HG02852 (cell line): ENCODE measurements around the gene ATP9A.
"Not testable (repeated sequence)": the region's sequence is repeated elsewhere in the genome, so short reads cannot be mapped to it uniquely, and the experiment has no call there.

Source experiments
- ATAC-seq: cut with Tn5 transposase; IDR thresholded peaks from one replicate; pipeline ENCODE4 v1.9.1; 2021; ENCODE audit warnings: mild to moderate bottlenecking, moderate library complexity; ENCODE audit not compliant: unreplicated experiment

The ATP9A gene

DNA sequence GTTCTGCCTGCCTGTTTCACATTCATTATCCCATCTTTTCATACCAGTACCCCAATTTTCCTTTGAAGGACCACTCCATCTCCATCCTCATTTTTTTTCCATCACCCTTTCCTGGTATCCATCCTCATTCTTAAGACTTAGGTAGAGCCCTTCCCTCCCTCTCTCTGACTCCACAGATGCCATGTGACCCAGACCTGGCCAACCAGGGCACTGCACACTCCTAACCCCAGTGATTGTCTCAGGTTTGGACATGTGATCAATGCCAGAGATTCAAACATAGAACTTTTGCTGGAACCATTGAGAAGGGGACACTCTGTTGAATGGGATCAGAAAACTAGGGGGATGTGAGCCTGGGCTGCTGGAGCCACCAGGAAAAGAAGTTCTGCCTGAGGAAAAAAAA, 186.6 kb downstream of the ATP9A start:
- no peak for ATAC-seq

DNA sequence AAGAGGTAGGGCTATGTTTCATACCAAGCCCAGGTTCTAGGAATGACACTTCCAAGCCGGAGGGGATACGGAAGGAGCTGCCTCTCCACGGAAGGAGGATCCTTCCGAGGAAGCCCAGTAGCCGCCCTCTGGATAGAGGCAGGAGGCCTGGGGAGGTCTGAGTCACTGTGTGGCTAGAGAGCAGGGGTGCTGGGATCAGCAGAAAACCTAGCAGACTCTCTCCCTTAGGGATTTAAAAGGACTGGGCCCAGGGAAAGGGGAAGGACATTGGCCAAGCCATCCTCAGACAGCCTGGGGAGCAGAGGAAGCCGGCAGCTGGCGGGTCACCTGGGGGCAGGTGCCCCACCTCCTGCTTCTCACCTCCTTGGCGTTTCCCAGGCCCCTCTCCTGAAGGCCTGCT, 189.1 kb downstream of the ATP9A start:
- no peak for ATAC-seq

DNA sequence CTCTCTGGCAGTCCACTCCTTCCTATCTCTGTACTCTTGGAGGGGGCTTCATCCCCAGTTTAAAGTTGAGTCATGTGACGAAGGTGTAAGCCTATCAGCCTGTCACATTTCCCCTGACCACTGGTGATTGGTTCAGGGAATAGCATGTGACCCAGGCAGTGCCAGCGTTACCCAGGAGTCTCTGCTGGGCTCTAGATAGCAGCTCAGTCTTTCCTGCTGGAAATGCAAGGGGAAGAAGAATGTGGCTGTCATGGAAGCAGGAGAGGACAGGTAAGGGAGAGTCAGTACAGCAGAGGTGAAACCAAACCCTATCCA, 190.1 kb downstream of the ATP9A start:
- ATAC-seq = no peak

GRCh38 chr20:51577432-51578144, 190.6 kb downstream of the ATP9A start:
- no peak for ATAC-seq

DNA sequence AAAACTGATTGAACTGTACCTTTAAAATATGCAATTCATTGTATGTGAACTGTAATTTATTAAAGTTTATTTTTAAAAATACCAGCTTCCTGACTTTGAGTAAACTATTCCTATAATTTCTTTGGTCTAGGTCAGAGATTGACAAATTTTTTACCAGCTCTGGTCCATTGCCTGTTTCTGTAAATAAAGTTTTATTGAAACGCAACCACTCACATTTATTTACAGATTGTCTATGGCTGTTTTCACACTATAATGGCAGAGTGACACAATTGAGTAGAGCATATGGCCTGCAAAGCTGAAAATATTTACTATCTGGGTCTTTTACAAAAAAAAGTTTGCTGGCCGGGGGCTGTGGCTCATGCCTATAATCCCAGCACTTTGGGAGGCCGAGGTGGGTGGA, 192.7 kb downstream of the ATP9A start:
- no peak for ATAC-seq

DNA sequence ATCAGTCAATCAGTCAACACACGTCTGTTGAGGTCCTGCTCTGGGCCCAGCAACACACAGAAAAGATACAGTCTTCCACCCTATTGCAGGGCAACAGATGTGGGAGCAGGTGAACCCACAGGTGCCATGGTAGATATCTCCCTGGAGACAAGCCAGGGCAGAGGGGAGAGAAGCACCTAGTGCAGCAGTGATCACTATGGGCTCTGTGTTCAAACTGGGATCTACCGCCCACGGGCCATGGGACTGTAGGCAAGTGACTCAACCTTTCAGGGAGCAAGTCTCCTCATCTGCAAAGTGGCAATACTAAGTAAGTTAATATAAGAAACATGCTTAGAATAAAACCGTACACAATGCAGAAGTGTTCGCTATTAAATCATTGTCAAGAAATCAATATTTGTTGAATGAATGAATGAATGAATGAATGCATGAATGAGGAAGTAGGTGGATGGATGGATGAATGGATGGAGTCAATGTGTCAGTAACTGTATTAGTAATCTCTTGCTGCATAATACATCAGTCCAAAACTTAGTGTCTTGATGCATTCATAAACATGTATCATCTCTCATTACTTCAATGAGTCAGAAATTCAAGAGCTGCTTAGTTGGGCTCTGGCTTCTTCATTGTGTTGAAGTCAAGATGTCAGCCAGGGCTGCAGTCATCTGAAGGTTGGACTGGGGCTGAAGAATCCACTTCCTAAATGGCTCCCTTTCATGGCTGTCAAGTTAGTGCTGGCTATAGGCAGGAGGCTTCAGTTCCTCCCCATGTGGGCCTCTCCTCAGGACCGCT, 193.7 kb downstream of the ATP9A start:
- no peak for ATAC-seq

DNA sequence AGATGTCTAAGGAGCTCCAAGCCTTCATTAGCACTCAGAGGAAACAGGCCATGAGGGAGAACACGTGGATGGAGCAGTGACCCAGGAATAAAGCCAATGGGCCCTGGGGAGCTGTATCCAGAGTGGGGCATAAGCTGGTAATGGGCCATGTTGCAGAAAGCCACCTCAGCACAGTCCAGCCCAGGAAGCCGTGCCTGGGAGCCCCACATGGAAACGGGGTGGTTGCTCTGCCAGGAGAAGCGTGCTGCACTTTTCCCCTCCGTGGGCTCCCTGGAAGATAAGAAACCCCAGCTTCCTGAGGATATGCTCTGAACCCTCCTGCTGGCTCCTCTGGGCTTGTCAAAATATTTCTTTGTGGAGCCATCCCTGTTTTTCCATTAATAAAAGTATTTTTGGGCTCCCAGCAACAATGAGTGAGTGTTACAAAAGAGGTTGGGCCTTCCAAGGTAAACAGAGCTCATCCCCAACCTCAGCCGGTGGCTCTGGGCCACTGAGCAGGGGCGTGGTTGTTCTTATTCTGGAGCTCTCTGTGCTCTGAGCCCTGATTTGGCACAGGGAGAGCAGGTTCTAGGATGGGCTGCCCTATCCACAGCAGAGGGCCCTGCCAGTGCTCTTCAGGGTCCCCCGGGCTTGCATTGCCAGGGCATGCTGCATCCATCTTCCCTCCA, 194.5 kb downstream of the ATP9A start:
- no peak for ATAC-seq

DNA sequence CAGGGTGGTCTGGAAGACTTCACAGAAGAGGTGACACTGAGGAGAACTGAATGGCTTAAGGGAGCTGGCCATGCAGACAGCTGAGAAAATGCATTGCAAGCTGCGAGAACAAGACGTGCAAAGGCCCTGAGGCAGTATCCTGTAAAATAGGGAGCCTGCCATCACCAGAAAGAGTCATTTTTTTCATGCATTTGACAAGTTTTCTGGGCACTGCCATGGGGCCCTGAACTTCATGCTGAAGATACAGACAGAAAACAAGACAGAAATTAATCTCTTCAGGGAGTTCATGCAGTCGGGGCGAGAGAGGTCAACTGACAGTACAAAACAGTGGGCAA, 196.8 kb downstream of the ATP9A start:
- ATAC-seq = no peak

GRCh38 chr20:51570739-51571459, 197.3 kb downstream of the ATP9A start:
- no peak for ATAC-seq

DNA sequence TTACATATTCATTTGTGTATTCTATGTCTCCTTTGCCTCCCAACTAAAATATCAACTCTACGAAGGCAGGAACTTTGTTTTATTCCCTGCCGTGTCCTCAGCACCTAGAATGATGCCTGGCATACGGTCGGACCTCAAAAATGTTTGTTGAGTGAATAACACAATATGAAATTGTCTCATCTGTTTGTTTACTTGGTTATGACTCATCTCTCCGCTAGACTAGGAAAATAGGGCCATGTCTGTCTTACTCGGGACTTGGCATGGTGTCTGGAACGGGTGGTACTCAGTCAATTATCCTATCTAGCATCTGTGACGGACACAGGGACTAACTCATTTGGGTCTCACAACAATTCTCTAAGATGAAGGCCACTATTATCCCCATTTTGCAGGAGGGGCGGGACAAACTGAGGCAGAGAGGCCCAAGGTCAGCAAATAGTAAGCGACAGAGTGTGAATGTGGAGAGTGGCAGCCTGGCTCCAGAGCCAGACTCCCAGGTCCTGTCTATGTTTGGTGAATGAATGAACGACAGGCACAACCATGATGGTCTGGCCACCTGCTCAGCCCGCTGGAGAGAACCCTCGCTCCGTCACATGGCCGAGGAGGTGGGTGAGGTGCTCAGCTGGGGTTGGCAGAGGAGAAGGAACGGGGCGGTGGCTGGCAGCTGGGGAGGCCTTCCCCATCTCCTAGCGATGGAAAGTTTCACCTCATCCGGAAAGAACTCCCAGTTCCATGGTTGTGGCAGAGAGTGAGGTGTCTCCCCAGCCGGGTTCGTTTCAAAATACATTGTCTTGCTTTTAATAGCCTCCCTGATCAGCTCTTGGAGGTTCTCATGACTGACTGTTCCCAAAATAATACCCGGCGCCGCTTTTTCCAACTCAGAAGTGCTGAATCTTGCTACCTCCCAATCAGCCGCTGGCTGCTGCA, 198.1 kb downstream of the ATP9A start:
- ATAC-seq = no peak

DNA sequence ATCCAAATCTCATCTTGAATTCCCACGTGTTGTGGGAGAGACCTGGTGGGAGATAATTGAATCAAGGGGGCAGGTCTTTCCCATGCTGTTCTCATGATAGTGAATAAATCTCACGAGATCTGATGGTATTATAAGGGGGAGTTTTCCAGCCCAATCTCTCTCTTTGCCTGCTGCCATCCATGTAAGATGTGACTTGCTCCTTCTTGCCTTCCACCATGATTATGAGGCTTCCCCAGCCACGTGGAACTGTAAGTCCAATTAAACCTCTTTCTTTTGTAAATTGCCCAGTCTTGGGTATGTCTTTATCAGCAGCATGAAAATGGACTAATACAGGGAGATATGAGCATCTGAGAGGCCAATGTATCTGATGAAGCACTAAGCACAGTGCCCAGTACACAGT, 199.7 kb downstream of the ATP9A start:
- not testable (repeated sequence) for ATAC-seq

GRCh38 chr20:51567622-51568021, 200.6 kb downstream of the ATP9A start:
- ATAC-seq = no peak

DNA sequence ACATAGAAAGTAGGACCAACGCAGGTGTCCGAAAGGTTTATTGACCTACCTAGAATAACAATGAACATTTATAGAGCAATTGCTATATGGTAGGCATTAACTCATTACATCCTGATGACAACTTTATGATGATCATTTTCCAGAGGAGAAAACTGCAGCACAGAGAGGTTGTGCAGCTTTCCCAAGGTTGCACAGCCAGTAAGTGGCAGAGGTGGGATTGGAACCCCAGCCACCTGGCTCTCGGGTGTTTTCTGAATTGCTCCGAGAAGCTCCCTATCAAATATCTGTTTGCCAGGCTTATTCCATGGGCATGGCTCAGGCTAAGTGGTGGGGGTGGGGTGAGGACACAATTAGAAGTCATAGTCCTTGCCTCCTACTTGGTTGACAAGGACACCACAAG, 201.6 kb downstream of the ATP9A start:
- ATAC-seq = no peak

DNA sequence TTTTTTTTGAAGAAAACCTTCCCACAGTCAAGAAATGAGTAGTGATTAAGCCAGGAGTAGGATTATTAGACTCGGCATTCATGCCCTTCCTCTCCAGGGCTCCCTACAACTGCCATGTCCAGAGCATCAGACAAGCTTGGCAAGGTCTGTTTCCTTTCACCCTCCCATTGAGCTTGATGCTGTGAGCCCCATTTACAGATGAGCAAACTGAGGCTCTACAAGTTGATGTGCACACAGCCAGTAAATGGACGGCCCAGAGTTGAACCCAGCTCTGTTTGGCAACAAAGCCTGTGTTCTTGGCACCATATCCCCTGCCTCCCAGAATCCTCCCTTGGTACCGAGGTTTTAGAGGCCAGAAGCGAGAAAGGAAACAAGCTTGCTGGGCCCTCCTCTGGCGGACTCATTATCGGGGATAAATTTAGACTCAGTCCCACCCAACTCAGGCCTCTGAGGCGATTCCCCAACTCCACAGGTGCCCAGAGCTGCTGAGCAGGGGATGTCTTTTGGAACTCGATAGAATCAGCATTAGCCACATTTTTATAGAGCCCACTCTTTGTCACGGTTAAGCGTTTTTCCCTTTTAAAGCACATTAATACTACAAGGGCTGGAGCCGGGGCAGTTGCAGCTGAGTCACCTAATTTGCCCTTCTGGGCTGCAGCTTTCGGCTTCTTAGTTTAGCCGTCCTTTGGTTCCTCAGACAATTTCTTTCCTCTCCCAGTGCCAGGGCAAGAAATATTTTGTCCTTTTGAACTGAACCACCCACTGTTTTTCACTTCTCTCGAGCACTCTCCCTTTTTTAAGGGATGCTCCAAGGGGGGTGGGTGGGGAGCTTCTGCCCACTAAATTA, 202.7 kb downstream of the ATP9A start:
- no peak for ATAC-seq

GRCh38 chr20:51563486-51564332, 204.5 kb downstream of the ATP9A start:
- no peak for ATAC-seq

DNA sequence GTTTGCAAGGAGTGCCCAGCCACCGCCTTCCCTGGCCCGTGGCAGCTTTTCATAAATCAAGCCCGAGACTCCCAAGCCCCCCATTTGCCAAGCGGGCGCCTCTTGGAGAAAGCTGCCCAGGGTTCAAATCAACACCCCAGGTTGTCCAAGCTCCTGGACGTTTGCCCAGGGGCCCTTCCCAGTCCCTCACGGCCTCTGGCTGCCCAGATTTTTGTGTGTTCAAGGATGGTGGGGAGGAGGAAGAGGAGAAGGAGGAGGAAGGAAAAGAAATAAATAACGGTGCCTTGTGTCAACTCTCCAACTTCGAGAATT, 205.1 kb downstream of the ATP9A start:
- ATAC-seq = no peak

DNA sequence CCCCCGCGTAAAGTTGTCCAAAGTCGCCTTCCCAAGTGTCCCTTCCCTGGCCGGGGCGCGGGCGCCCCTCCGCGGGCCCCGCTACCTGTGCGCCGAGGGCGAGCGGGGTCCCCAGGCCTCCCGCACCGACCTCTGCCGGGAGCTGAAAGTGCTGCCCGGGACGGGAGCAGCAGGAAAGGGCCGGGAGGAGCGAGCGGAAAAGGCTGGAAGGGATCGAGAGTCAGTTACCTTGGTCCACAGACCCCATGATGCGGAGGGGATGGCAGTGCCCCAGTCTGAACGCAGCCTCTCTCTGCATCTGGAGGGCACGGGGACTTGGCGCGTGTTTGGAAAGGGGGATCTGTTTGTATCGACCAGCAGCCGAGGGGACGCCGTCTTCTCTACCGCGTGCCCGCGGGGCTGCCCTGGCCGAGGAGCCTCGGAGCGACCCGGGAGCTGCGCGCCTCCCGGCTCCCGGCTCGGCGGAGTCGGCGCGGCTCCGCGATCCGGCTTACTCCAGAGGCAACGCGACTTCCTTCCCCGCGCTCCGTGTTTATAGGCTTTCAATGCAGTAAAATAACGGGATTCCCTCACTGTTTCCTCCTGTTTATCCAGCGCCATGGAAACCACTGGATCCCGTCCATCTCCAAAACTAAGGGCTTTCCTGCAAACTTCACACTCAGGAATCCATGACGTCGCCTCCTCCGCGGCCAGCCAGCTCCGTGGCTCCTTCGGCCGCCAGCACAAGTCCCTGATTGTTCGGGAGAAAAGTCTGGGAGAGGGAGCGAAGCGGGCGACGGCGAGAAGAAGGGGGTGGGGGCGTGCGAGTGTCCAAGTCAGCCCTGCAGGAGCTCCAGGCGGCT, 205.6 kb downstream of the ATP9A start:
- no peak for ATAC-seq

GRCh38 chr20:51562027-51562331, 206.2 kb downstream of the ATP9A start:
- no peak for ATAC-seq
